ENCODE measurements around the gene PTPRQ.

DNA sequence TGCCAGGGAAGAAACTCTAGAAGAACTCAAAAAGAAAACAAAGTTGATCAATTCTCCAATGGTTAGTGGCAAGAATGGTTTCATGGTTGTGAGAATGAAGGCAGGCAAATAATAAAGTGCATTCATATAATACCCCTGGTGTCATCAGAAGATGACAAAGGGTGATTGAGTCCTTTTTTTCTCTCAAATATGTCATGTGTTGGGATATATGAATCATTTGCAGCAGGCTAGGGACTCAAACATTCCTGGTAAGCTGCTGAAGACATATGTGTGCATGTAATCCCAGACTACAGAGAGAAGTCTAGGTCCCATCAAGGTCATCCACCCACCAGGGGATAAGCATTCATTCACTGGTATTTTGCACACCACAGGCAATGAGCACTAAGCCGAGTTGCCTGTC lies 181.0 kb downstream of the PTPRQ start:
- TF ChIP-seq, protein P1, sequence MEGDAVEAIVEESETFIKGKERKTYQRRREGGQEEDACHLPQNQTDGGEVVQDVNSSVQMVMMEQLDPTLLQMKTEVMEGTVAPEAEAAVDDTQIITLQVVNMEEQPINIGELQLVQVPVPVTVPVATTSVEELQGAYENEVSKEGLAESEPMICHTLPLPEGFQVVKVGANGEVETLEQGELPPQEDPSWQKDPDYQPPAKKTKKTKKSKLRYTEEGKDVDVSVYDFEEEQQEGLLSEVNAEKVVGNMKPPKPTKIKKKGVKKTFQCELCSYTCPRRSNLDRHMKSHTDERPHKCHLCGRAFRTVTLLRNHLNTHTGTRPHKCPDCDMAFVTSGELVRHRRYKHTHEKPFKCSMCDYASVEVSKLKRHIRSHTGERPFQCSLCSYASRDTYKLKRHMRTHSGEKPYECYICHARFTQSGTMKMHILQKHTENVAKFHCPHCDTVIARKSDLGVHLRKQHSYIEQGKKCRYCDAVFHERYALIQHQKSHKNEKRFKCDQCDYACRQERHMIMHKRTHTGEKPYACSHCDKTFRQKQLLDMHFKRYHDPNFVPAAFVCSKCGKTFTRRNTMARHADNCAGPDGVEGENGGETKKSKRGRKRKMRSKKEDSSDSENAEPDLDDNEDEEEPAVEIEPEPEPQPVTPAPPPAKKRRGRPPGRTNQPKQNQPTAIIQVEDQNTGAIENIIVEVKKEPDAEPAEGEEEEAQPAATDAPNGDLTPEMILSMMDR (optimal IDR thresholded peaks at IDR 0.05 in 1 of 3, IDR thresholded peaks at IDR 0.05 in 1 of 3, conservative IDR thresholded peaks at IDR 0.05 in 1 of 3; ENCODE audit: extremely low read depth in 1 of 3, insufficient read depth in 2 of 3, low read length in 3 of 3): no peak
- TF ChIP-seq EZH2 (IDR thresholded peaks at IDR 0.05; ENCODE audit: low read length): no peak

Measured in keratinocyte (primary cell).